ENCODE results near the gene DNAJA4. TPM values are rescaled to one million over a fixed set of nuclear protein-coding genes. Genes with fewer than 3 reads are reported as not detected.

Gene DNAJA4
- polyA plus RNA-seq, 2 of the 4 experiments (the other 2 are of a cell fraction) = 0.05 to 0.13 TPM

DNA sequence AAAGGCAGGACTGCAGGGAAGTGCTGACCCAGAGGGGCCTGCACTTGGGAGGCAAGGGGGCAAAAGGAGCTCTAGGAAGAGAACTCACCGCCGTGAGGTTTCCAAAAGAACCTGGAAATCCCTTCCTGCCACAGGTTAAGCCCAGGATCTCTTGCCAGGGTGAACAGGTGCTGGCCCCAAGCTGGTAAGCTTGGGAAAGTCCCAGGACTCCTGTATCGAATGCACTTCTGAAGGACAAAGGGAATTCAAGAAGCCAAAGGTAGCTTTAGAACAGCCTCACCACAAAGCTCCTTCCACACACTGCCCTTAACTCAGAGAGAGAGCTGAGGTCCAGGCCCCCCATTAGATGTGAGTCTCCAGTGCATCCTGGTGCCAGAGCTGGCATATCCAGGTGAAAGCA lies 46.9 kb downstream of the DNAJA4 start:
- Histone ChIP-seq H3K9me3 (no peaks in the 10 kb centered on the region), H3K4me1 (peaks cover 5% of the 10 kb centered on the region; the same call in 2 of the 3 replicates), H3K27ac (no peak overlapping the region), H3K4me2 (no peak overlapping the region), H3K4me3 (no peak overlapping the region)
- DNase-seq (ENCODE audit: low read depth in 1 of 2, low spot score in 1 of 2) (no peak), ATAC-seq (no peak), FAIRE-seq (no peak)
- 67% methylated on average over 3 of the region's 3 CpGs for WGBS (ENCODE audit: missing lambda C conversion rate)
- ChIA-PET CTCF (interaction anchor here (0.8 to 19.9 kb wide), 8 partner anchors 10 to 439 kb away, joined by 3 to 571 read pairs (median 6); partner anchors contain the start of gene SKIC8), POLR2A (interaction anchor here (0.9 to 3.7 kb wide), 2 partner anchors 10 to 12 kb away, joined by 4 to 15 read pairs; partner anchors contain the start of gene SKIC8)
- TF ChIP-seq PBX3 (IDR thresholded peaks at IDR 0.05) = no peak
- no peak for TF ChIP-seq JUNB (IDR thresholded peaks at IDR 0.05)
- TF ChIP-seq CHD4 (IDR thresholded peaks at IDR 0.05; ENCODE audit: borderline replicate concordance) = no peak
- TF ChIP-seq MAZ (IDR thresholded peaks at IDR 0.05; ENCODE audit: borderline replicate concordance, low read depth, low read length) = no peak
- TF ChIP-seq SMC3 (IDR thresholded peaks at IDR 0.05) = no peak
- TF ChIP-seq ESRRA (IDR thresholded peaks at IDR 0.05; ENCODE audit: borderline replicate concordance, low read length) = no peak
- no peak for TF ChIP-seq EHF (CRISPR knock-in tag; IDR thresholded peaks at IDR 0.05)
- no peak for TF ChIP-seq MAFK (IDR thresholded peaks at IDR 0.05; ENCODE audit: partially characterized antibody)
- no peak for TF ChIP-seq FOSB (CRISPR knock-in tag; IDR thresholded peaks at IDR 0.05)
- TF ChIP-seq ZFP36 (IDR thresholded peaks at IDR 0.05; ENCODE audit: borderline replicate concordance, partially characterized antibody) = no peak
- TF ChIP-seq, protein P1, sequence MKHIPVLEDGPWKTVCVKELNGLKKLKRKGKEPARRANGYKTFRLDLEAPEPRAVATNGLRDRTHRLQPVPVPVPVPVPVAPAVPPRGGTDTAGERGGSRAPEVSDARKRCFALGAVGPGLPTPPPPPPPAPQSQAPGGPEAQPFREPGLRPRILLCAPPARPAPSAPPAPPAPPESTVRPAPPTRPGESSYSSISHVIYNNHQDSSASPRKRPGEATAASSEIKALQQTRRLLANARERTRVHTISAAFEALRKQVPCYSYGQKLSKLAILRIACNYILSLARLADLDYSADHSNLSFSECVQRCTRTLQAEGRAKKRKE (CRISPR knock-in tag; IDR thresholded peaks at IDR 0.05; ENCODE audit: low read depth) = no peak
- TF ChIP-seq BHLHE40 (IDR thresholded peaks at IDR 0.05; ENCODE audit: low read depth, low read length) = no peak
- no peak for TF ChIP-seq RARB (CRISPR knock-in tag; IDR thresholded peaks at IDR 0.05)

- TF ChIP-seq ZNF302 (CRISPR knock-in tag; IDR thresholded peaks at IDR 0.05) (no peak), NPAS2 (CRISPR knock-in tag; IDR thresholded peaks at IDR 0.05; ENCODE audit: borderline replicate concordance) (no peak), ZSCAN20 (CRISPR knock-in tag; IDR thresholded peaks at IDR 0.05) (no peak)
- TF ChIP-seq, protein P2, sequence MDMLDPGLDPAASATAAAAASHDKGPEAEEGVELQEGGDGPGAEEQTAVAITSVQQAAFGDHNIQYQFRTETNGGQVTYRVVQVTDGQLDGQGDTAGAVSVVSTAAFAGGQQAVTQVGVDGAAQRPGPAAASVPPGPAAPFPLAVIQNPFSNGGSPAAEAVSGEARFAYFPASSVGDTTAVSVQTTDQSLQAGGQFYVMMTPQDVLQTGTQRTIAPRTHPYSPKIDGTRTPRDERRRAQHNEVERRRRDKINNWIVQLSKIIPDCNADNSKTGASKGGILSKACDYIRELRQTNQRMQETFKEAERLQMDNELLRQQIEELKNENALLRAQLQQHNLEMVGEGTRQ (IDR thresholded peaks at IDR 0.05) = no peak
- DNase-seq (ENCODE audit: low read depth in 1 of 2, low spot score in 1 of 2) (no peak), ATAC-seq (no peak), FAIRE-seq (no peak)
- no peak overlapping the region for H3K27ac ChIP-seq
- no peak overlapping the region for H3K4me3 ChIP-seq
- H3K4me2 ChIP-seq = no peak overlapping the region
- WGBS (ENCODE audit: missing lambda C conversion rate) = 80% methylated on average over 4 of the region's 4 CpGs
- H3K9me3 ChIP-seq = no peaks in the 10 kb centered on the region
- peaks cover 5% of the 10 kb centered on the region; the same call in 2 of the 3 replicates for H3K4me1 ChIP-seq
- POLR2A ChIA-PET = interaction anchor here (3.7 kb wide), 1 partner anchor 13 kb away, joined by 15 read pairs; the partner anchor contains the start of gene SKIC8
- CTCF ChIA-PET = interaction anchor here (0.6 to 19.9 kb wide), 9 partner anchors 8 to 766 kb away, joined by 3 to 571 read pairs (median 4); partner anchors contain the start of gene SKIC8
These were observed 48.2 kb downstream of the DNAJA4 start for GRCh38 chr15:78312536-78312935.

GRCh38 chr15:78312957-78313356 lies 48.6 kb downstream of the DNAJA4 start:
- no peak for ATAC-seq
- Histone ChIP-seq H3K9me3 (no peaks in the 10 kb centered on the region), H3K4me2 (no peak overlapping the region), H3K4me1 (peaks cover 3% of the 10 kb centered on the region; the same call in 2 of the 3 replicates), H3K27ac (no peak overlapping the region), H3K4me3 (no peak overlapping the region)
- FAIRE-seq = no peak
- WGBS (ENCODE audit: missing lambda C conversion rate) = 61% methylated on average over 5 of the region's 5 CpGs
- TF ChIP-seq HOXA7 (CRISPR knock-in tag; IDR thresholded peaks at IDR 0.05) (no peak), CBX2 (IDR thresholded peaks at IDR 0.05; ENCODE audit: borderline replicate concordance, low read depth) (no peak), EP300 (IDR thresholded peaks at IDR 0.05) (no peak), ZSCAN20 (CRISPR knock-in tag; IDR thresholded peaks at IDR 0.05) (no peak), ZFP36 (IDR thresholded peaks at IDR 0.05; ENCODE audit: borderline replicate concordance, partially characterized antibody) (no peak), TP53 (CRISPR knock-in tag; IDR thresholded peaks at IDR 0.05) (no peak), HOXB5 (CRISPR knock-in tag; IDR thresholded peaks at IDR 0.05) (no peak), ZC3H11A (IDR thresholded peaks at IDR 0.05) (no peak), MAFK (IDR thresholded peaks at IDR 0.05; ENCODE audit: partially characterized antibody) (no peak), EHF (CRISPR knock-in tag; IDR thresholded peaks at IDR 0.05) (no peak), HES2 (IDR thresholded peaks at IDR 0.05) (no peak), POLR2AphosphoS2 (conservative IDR thresholded peaks at IDR 0.05; ENCODE audit: low read length) (no peak)
- TF ChIP-seq, protein P3, sequence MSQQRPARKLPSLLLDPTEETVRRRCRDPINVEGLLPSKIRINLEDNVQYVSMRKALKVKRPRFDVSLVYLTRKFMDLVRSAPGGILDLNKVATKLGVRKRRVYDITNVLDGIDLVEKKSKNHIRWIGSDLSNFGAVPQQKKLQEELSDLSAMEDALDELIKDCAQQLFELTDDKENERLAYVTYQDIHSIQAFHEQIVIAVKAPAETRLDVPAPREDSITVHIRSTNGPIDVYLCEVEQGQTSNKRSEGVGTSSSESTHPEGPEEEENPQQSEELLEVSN (IDR thresholded peaks at IDR 0.05; ENCODE audit: borderline replicate concordance, low read depth) = no peak
- TF ChIP-seq, protein P4, sequence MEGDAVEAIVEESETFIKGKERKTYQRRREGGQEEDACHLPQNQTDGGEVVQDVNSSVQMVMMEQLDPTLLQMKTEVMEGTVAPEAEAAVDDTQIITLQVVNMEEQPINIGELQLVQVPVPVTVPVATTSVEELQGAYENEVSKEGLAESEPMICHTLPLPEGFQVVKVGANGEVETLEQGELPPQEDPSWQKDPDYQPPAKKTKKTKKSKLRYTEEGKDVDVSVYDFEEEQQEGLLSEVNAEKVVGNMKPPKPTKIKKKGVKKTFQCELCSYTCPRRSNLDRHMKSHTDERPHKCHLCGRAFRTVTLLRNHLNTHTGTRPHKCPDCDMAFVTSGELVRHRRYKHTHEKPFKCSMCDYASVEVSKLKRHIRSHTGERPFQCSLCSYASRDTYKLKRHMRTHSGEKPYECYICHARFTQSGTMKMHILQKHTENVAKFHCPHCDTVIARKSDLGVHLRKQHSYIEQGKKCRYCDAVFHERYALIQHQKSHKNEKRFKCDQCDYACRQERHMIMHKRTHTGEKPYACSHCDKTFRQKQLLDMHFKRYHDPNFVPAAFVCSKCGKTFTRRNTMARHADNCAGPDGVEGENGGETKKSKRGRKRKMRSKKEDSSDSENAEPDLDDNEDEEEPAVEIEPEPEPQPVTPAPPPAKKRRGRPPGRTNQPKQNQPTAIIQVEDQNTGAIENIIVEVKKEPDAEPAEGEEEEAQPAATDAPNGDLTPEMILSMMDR (IDR thresholded peaks at IDR 0.05) = no peak
- ChIA-PET POLR2A (no interaction called here), CTCF (interaction anchor here (0.6 to 19.9 kb wide), 8 partner anchors 5 to 766 kb away, joined by 3 to 571 read pairs (median 4); partner anchors contain the start of gene SKIC8)
- no peak for DNase-seq (ENCODE audit: low read depth in 1 of 2, low spot score in 1 of 2)

All from A549 (cell line).